ENCODE results near the gene ISG15.
A peak's percentile ranks its signal among the peaks of the same experiment; 100 is the strongest.
"Not testable (repeated sequence)": the region's sequence is repeated elsewhere in the genome, so short reads cannot be mapped to it uniquely, and the experiment has no call there.

ISG15 gene

DNA sequence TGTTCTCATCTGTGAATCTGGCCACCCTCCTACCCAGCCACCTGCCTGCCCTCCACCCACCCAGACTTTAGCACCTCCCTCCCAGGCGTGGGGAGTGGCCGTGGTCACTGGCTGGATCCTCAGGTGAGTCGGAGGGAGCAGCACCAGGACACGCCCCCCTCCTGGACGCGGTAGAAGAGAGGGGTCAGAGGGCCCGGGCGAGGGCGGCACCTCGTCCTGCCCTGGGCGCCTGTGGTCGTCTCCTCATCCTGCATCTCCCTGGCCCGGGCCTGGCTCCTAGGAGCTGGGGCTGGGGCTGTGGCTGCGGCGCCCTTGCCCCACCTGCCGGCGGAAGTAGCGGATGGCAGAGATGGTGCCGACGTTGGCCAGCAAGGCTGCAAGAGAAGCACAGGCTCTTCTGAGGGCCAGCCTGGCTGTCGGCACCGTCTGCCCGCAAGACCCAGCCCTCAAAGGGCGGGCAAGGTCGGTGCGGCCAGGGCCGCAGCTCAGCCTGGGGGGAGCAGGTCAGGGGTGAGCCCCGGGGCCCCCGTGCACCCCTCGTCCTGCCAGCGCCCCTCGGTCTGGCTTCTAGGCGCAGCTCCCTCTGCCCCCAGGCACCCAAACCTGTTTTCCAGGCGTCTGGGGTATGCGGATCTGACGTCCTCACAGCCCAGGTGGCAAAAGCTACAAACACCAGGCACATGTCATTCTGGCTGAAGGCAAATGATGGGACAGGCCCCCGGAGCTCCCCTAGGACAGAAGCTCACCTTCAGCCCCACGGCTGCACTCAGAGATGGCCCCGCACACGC is 37.2 kb upstream of the ISG15 start:
- no peak for FAIRE-seq

GRCh38 chr1:976791-977190 is 36.5 kb upstream of the ISG15 start:
- not testable (repeated sequence) for FAIRE-seq

DNA sequence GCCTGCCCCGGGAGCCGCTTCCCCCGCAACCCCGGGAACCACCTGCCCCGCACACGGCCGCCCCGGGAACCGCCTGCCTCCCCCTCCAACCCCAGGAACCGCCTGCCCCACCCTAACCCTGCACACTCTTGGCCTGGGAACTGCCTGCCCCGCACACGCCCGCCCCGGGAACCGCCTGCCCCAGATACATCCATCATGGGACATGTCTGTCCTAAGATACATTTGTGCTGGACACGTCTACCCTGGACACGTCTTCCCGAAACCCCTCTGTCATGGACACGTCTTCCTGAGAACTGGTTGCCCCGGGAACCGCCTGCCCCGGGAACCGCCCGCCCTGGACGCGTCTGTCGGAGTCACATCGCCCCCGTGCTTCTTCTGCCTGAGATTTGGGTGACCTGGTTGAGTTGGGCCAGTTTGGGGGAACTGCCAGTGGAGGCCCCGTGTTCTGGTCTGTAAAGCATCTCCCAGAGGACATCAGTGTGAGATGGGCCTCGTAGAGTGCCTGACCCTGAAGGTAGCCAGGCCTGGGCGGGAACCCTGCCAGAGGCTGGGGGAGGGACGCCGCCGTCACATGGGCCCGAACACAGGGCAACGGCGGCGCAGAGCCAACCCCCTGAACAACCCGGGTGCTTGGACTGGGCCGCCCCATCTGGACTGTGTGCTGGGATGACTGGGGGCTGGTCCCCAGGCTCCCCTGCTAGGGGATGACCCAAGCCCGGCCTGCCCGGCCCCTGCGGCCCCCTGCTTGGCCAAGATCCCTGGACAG is 35.0 kb upstream of the ISG15 start:
- FAIRE-seq, result no peak

- no peak for FAIRE-seq
These were observed 34.2 kb upstream of the ISG15 start for GRCh38 chr1:978835-979743.

DNA sequence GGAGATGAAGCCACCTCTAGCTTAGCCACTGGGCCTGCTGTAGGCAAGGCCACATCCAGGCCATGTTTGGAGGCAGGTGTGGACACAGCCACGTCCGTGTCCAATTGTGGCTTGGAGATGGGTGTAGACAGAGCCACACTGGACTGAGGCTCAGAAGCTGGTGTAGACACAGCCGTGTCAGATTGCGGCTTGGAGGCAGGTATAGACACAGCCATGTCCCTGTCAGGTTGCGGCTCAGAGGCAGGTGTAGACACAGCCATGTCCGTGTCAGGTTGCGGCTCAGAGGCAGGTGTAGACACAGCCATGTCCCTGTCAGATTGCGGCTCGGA is 33.6 kb upstream of the ISG15 start:
- no peak for FAIRE-seq

GRCh38 chr1:980137-980571 is 33.1 kb upstream of the ISG15 start:
- FAIRE-seq, result no peak

DNA sequence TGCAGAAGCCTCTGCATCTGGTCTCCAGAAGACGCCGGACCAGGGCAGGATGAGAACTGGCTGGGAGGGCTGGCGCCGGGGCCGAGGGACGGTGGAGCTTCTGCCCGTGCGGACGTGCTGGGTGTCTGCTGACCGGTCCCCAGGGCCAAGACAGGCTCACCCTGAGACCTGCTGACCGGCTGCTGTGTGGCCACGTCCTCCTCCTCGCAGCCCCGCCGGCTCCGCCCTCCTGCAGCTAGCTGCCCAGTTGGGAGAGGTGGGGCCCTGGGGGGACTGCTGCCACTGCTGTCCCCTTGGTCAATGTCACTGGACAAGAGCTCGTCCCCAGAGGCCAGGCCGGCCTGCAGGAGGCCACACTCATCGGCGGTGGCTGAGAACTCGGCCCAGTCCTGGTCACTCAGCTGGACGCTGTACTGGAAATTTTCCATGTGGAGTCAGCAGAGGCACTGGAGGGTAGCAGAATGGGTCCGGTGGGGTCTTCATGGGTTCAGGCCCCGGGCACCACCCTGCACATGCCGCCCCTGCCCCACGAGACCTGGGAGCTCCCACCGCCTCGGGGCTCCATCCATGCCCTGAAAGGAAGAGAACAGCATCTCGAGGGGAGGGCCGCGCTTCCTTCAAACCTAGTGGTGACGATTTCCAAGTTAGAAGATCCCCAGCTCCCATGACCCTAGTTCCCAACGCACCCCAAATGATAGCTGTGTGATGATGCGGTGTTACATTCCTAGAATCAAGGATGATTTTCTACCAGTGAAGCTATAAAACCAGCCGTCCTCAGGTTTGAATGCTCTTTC is 32.5 kb upstream of the ISG15 start:
- no peak for FAIRE-seq

DNA sequence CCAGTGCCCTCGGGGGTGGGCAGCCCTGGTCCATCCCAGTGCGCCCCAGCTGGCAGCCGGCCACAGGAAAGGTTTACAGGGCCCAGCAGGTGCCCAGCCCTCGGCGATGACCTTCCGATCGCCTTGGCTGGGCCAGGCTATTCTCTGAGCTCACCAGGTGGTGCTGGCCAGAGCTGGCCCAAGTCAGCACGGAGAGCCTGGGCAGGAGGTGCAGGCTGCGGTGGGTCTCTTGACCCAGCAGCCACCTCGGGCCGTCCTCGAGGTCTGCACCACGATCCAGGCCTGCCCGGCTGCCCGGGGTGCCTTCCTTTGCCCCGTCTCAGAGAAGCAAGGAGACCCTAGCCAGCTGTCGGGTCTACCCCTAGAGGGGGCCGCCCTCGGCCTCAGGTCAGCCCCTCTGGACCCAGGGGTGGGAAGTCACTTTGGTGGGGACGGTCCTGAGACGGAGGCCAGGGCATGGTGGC is 31.8 kb upstream of the ISG15 start:
- no peak for FAIRE-seq

DNA sequence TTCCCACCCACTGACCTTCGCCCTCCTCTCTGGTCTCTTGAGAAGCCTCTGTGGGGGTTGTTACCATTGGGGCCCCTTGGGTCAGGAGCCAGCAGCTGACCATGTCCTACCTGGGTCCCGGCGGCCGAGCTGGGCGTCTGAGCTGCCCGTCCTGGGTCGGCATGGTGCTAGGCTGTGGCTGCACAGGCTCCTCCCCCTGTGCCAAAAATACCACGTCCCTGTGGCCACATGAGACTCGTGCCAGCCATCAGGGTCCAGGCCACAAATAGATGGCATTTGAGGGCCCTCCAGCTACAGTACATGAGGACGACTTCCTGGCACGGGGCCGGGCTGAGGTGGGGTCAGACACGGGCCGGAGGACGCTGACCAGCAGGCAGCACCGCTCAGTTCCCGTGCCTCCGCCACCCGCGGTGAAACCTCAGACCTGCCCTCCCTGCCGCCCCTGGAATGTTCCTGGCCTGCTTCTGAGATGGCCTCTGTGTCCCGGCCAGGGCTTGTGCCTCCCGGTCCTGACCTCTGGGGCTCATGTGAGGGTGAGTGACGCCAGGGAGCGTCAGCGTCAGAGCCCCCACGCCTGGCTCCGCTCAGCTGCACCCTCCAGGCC is 31.2 kb upstream of the ISG15 start, which contains the start of gene PERM1:
Gene PERM1 (minus strand): TSS at position 139 of the 604 bp plus-strand sequence. CDS start 1,064 bp downstream, outside the sequence.
- FAIRE-seq, result no peak

- no peak for FAIRE-seq
These were observed 30.4 kb upstream of the ISG15 start for GRCh38 chr1:982765-983436.

GRCh38 chr1:983798-984475 is 29.4 kb upstream of the ISG15 start:
- FAIRE-seq, result no peak

DNA sequence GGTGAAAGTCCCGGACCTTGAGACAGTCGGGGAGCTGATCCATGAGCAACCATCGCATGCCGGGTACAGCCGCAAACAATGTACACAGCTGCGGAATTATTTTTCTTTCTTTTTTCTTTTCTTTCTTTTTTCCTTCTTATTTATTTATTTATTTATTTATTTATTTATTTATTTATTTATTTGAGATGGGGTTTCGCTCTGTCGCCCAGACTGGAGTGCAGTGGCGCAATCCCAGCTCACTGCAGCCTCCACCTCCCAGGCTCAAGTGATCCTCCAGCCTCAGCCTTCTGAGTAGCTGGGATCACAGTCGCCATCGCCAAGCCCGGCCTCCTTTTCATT is 28.9 kb upstream of the ISG15 start:
- FAIRE-seq, result no peak

- FAIRE-seq, result no peak
These were observed 28.2 kb upstream of the ISG15 start for GRCh38 chr1:985126-985525.

- peak; percentile 27 for FAIRE-seq
These were observed 25.2 kb upstream of the ISG15 start for GRCh38 chr1:988061-988460.

DNA sequence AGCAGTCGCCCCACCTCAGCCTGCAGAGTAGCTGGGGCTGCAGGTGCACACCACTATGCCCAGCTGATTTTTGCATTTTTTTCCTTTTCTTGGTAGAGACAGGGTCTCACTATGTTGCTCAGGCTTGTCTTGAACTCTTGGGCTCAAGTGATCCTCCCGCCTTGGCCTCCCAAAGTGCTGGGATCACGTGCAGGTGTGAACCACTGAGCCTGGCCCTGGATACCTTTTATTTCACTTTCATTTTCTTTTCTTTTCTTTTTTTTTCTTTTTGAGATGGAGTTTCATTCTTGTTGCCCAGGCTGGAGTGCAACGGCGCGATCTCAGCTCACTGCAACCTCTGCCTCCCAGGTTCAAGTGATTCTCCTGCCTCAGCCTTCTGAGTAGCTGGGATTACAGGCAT is 22.0 kb upstream of the ISG15 start:
- not testable (repeated sequence) for FAIRE-seq

- no peak for FAIRE-seq
These were observed 21.4 kb upstream of the ISG15 start for GRCh38 chr1:991895-992294.

GRCh38 chr1:992362-992761 is 20.9 kb upstream of the ISG15 start:
- no peak for FAIRE-seq

- FAIRE-seq, result no peak
These were observed 19.8 kb upstream of the ISG15 start for GRCh38 chr1:993379-993995.

DNA sequence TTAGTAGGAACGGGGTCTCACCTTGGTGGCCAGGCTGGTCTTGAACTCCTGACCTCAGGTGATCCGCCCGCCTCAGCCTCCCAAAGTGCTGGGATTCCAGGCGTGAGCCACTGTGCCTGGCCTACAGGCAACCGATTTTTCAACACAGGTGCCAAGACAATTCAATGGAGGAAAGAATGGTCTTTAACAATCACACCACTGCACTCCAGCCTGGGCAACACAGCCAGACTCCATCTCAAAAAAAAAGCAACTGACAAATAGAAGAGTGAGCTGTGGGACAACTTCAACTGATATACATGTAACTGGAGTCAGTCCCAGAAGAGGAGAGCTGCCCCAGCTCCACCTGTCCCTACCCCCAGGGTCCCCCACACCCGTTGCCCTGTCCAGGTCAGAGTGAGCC is 18.8 kb upstream of the ISG15 start:
- not testable (repeated sequence) for FAIRE-seq

All from A204.1 (cell line).